CD14-positive monocyte (primary cell): ENCODE results near the gene NEU1. TPM values are rescaled to one million over a fixed set of nuclear protein-coding genes. Genes with fewer than 3 reads are reported as not detected.

ENCODE experiments used
- DNase-seq, 3 donors: peaks; one replicate each; pipeline ENCODE4 v3.0.0-alpha.2; 2011 to 2022
- H2AFZ ChIP-seq: 2 replicates; pipeline ENCODE4 v1.6.0; 2012; ENCODE audit warnings: mild to moderate bottlenecking, low read depth, low read length, inconsistent platforms; ENCODE audit not compliant: insufficient read depth, poor library complexity, severe bottlenecking
- H3K27ac ChIP-seq, 2 donors: 1 replicate in 1 of 2; 2 replicates in 1 of 2; pipeline ENCODE4 v1.5.1; 2012 to 2013; ENCODE audit warnings: low read length in 2 of 2, control low read depth in 1 of 2, inconsistent platforms in 1 of 2, low read depth in 1 of 2, mild to moderate bottlenecking in 1 of 2
- H3K27me3 ChIP-seq, 2 donors: one replicate each; pipeline versions ENCODE4 v1.6.0 to v1.6.1; 2011 to 2013; ENCODE audit warnings: low read length in 2 of 2; ENCODE audit not compliant: control insufficient read depth in 2 of 2, insufficient read depth in 2 of 2
- H3K36me3 ChIP-seq, 2 donors: replicated peaks in 1 of 2; 1 replicate in 1 of 2; 2 replicates in 1 of 2; pipeline versions ENCODE4 v1.5.1 to v1.6.1; 2012 to 2013; ENCODE audit warnings: low read length in 2 of 2, control low read depth in 1 of 2, inconsistent platforms in 1 of 2, mild to moderate bottlenecking in 1 of 2; ENCODE audit not compliant: insufficient read depth in 2 of 2, control insufficient read depth in 1 of 2
- H3K4me1 ChIP-seq, 2 donors: 1 replicate in 1 of 2; 2 replicates in 1 of 2; pipeline versions ENCODE4 v1.5.1 to v1.6.1; 2012 to 2013; ENCODE audit warnings: low read length in 2 of 2, control low read depth in 1 of 2, inconsistent platforms in 1 of 2, mild to moderate bottlenecking in 1 of 2, moderate library complexity in 1 of 2; ENCODE audit not compliant: insufficient read depth in 2 of 2, control insufficient read depth in 1 of 2
- H3K4me2 ChIP-seq: replicated peaks from 2 replicates; pipeline ENCODE3; 2012; ENCODE audit warnings: low read length, moderate library complexity, mild to moderate bottlenecking; ENCODE audit not compliant: poor library complexity, severe bottlenecking; ENCODE audit errors: extremely low read depth
- H3K4me3 ChIP-seq, 3 experiments: fragments of 200-600 bp in 1 of 3; sonication (generic) in 1 of 3; replicated peaks in 1 of 3; 1 replicate in 2 of 3; 2 replicates in 1 of 3; pipeline ENCODE4 v1.5.1; 2011 to 2013; ENCODE audit warnings: low read length in 3 of 3, mild to moderate bottlenecking in 3 of 3, control low read depth in 2 of 3, low read depth in 2 of 3, inconsistent platforms in 1 of 3, moderate library complexity in 1 of 3
- H3K79me2 ChIP-seq: 2 replicates; pipeline ENCODE4 v1.6.0; 2012; ENCODE audit warnings: mild to moderate bottlenecking, control low read depth, inconsistent platforms, low read length, moderate library complexity; ENCODE audit not compliant: insufficient read depth
- H3K9ac ChIP-seq: 2 replicates; pipeline ENCODE4 v1.6.0; 2017; ENCODE audit warnings: low read length, mild to moderate bottlenecking; ENCODE audit not compliant: insufficient read depth, poor library complexity, severe bottlenecking
- H3K9me3 ChIP-seq, 2 donors: replicated peaks in 1 of 2; 1 replicate in 1 of 2; 2 replicates in 1 of 2; pipeline versions ENCODE4 v1.5.1 to v1.6.1; 2012 to 2013; ENCODE audit warnings: low read length in 2 of 2, control low read depth in 1 of 2; ENCODE audit not compliant: control insufficient read depth in 1 of 2, insufficient read depth in 1 of 2
- H4K20me1 ChIP-seq: 2 replicates; pipeline ENCODE4 v1.6.0; 2012; ENCODE audit warnings: mild to moderate bottlenecking, low read length, control low read depth, moderate library complexity; ENCODE audit not compliant: insufficient read depth
- H3K27ac Mint-ChIP-seq, 7 donors: one replicate each; pipeline ENCODE4 v1.8.0; 2020; ENCODE audit warnings: mild to moderate bottlenecking in 7 of 7, mixed read lengths in 7 of 7, moderate library complexity in 6 of 7, inconsistent platforms in 2 of 7
- H3K27me3 Mint-ChIP-seq, 3 donors: one replicate each; pipeline ENCODE4 v1.8.0; 2021 to 2022; ENCODE audit warnings: low read depth in 3 of 3, mild to moderate bottlenecking in 3 of 3, mixed read lengths in 3 of 3, moderate library complexity in 3 of 3, inconsistent platforms in 1 of 3
- H3K36me3 Mint-ChIP-seq, 2 donors: one replicate each; pipeline ENCODE4 v1.8.0; 2020; ENCODE audit warnings: mixed read lengths in 2 of 2, inconsistent platforms in 1 of 2, mild to moderate bottlenecking in 1 of 2
- H3K4me1 Mint-ChIP-seq: one replicate; pipeline ENCODE4 v1.8.0; 2020; ENCODE audit warnings: mild to moderate bottlenecking, mixed read lengths
- H3K4me3 Mint-ChIP-seq, 2 donors: one replicate each; pipeline ENCODE4 v1.8.0; 2020; ENCODE audit warnings: mild to moderate bottlenecking in 2 of 2, mixed read lengths in 2 of 2, moderate library complexity in 1 of 2
- H3K9me3 Mint-ChIP-seq, 7 donors: one replicate each; pipeline ENCODE4 v1.8.0; 2020 to 2022; ENCODE audit warnings: mixed read lengths in 7 of 7, mild to moderate bottlenecking in 6 of 7, moderate library complexity in 6 of 7, inconsistent platforms in 2 of 7
- WGBS: methylation state at CpG from one replicate; pipeline ENCODE4 v1.1.5; 2013; ENCODE audit warnings: missing lambda C conversion rate; ENCODE audit not compliant: insufficient coverage; 5-methylcytosine and 5-hydroxymethylcytosine counted together
- intact Hi-C, 2 donors: fragments of 100-400 bp; cut with micrococcal nuclease; formaldehyde crosslinking; loops; one replicate each; pipeline versions ENCODE4 v1.15.0 to v1.15.1; 2023
- polyA plus RNA-seq, 3 donors: library from polyadenylated mRNA; depleted of rRNA in 1 of 3; unstranded in 2 of 3; stranded (reverse) in 1 of 3; fragments of 300-500 nt in 2 of 3; fragments of >200 nt in 1 of 3; fragmentation: Illumina TruSeq in 2 of 3; gene quantifications; 1 replicate in 2 of 3; 2 replicates in 1 of 3; pipeline ENCODE4 v1.2.3, GENCODE V29; 2012 to 2021
- TF ChIP-seq, protein P1 (sequence below): fragments of 200-600 bp; IDR thresholded peaks from one replicate; pipeline ENCODE4 v1.8.0; 2022; ENCODE audit warnings: antibody characterized with exemption, mild to moderate bottlenecking

Gene NEU1
- polyA plus RNA-seq, 3 donors = 70.2 to 89.5 (median 81.8) TPM

DNA sequence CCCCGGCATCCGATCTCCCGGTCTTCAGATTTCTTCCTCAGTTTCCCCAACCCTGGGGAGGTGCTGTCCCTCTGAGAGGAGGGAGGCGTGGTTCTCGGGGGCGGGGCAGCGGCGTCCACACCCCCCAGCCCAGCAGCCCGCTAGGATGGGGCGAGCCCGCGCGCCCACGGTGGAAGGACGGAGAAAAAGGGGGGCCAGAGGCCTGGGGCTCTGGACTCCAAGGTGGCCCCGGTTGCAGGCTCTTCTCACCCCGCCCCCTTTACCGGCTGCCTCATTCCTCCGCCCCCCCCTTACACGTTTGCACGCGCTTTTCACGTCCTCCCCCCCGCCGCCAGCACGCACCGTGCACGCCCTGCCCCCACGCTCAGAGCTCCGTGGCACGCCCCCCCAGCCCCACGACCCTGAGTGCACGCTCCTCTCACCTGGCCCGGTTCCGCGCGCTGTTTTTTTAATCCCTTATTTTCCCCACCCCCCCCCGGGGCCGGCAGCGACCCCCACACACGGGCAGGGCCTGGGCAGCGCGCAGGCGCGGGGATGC lies 38.9 kb upstream of the NEU1 start:
- peak overlapping the region in 1 of 2 donors; percentile 40 for H3K27ac ChIP-seq
- H3K79me2 ChIP-seq = peaks cover 16% of the 10 kb centered on the region
- Mint-ChIP-seq H3K4me1 (peaks cover 42% of the 10 kb centered on the region), H3K27me3 (peaks cover 4 to 26% (median 15%) of the 10 kb centered on the region in 3 donors), H3K9me3 (peaks cover 0 to 2% (median 0%) of the 10 kb centered on the region in 7 donors), H3K36me3 (peaks cover 0 to 1% of the 10 kb centered on the region in 2 donors), H3K4me3 (peak overlapping the region; percentile 63 to 84), H3K27ac (peak overlapping the region in 1 of 7 donors; percentile 18)
- H3K4me2 ChIP-seq = peak overlapping the region; percentile 93
- H3K9ac ChIP-seq = peak overlapping the region; percentile 62
- no peaks in the 10 kb centered on the region for H3K27me3 ChIP-seq
- peak in 2 of 3 donors; percentile 22 to 37 for DNase-seq
- WGBS = no CpG with 5 or more reads among the region's 45 CpGs
- no peaks in the 10 kb centered on the region for H4K20me1 ChIP-seq
- no peaks in the 10 kb centered on the region for H3K9me3 ChIP-seq
- H3K4me3 ChIP-seq = peak overlapping the region; percentile 56 to 77 (median 71)
- H3K36me3 ChIP-seq = no peaks in the 10 kb centered on the region
- intact Hi-C loops = no loop called here
- peak overlapping the region; percentile 80 for H2AFZ ChIP-seq
- H3K4me1 ChIP-seq = peaks cover 43 to 58% of the 10 kb centered on the region in 2 donors
- TF ChIP-seq, protein P1, sequence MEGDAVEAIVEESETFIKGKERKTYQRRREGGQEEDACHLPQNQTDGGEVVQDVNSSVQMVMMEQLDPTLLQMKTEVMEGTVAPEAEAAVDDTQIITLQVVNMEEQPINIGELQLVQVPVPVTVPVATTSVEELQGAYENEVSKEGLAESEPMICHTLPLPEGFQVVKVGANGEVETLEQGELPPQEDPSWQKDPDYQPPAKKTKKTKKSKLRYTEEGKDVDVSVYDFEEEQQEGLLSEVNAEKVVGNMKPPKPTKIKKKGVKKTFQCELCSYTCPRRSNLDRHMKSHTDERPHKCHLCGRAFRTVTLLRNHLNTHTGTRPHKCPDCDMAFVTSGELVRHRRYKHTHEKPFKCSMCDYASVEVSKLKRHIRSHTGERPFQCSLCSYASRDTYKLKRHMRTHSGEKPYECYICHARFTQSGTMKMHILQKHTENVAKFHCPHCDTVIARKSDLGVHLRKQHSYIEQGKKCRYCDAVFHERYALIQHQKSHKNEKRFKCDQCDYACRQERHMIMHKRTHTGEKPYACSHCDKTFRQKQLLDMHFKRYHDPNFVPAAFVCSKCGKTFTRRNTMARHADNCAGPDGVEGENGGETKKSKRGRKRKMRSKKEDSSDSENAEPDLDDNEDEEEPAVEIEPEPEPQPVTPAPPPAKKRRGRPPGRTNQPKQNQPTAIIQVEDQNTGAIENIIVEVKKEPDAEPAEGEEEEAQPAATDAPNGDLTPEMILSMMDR = no peak

GRCh38 chr6:31900917-31901414 lies 38.3 kb upstream of the NEU1 start:
- Mint-ChIP-seq H3K4me3 (peak overlapping the region; percentile 63 to 84), H3K4me1 (peaks cover 47% of the 10 kb centered on the region), H3K9me3 (peaks cover 0 to 2% (median 0%) of the 10 kb centered on the region in 7 donors), H3K36me3 (no peaks in the 10 kb centered on the region), H3K27me3 (peaks cover 4 to 20% (median 10%) of the 10 kb centered on the region in 3 donors), H3K27ac (peak overlapping the region in 1 of 7 donors; percentile 18)
- peak overlapping the region in 2 of 3 experiments; percentile 56 to 77 for H3K4me3 ChIP-seq
- peak overlapping the region; percentile 80 for H2AFZ ChIP-seq
- H3K27me3 ChIP-seq = no peaks in the 10 kb centered on the region
- H3K79me2 ChIP-seq = peaks cover 17% of the 10 kb centered on the region
- intact Hi-C loops = no loop called here
- no peak overlapping the region for H3K27ac ChIP-seq
- H3K4me1 ChIP-seq = peaks cover 44 to 62% of the 10 kb centered on the region in 2 donors
- no peak for DNase-seq
- peak overlapping the region; percentile 93 for H3K4me2 ChIP-seq
- TF ChIP-seq, protein P1 = no peak
- peak overlapping the region; percentile 62 for H3K9ac ChIP-seq
- 77% methylated on average over 26 of the region's 29 CpGs for WGBS
- H3K36me3 ChIP-seq = peaks cover 0 to 3% of the 10 kb centered on the region in 2 donors
- no peaks in the 10 kb centered on the region for H4K20me1 ChIP-seq
- H3K9me3 ChIP-seq = no peaks in the 10 kb centered on the region
